Uterus (tissue), 4 donors: ENCODE measurements around the gene ATF5. TPM values are rescaled to one million over a fixed set of nuclear protein-coding genes. Genes with fewer than 3 reads are reported as not detected.

Experiments used
- DNase-seq, 2 donors: peaks; one replicate each; pipeline ENCODE4 v3.0.0-alpha.2; 2019 to 2020
- H3K27ac ChIP-seq, 2 donors: fragments of 200-600 bp; sonication (generic); 1 replicate in 1 of 2; 2 replicates in 1 of 2; pipeline ENCODE4 v1.5.1; 2016 to 2018
- H3K27me3 ChIP-seq, 2 donors: fragments of 200-600 bp; sonication (generic); one replicate each; pipeline ENCODE4 v1.5.1; 2018 to 2019; ENCODE audit warnings: control low read depth in 1 of 2
- H3K36me3 ChIP-seq, 2 donors: fragments of 200-600 bp; sonication (generic); one replicate each; pipeline ENCODE4 v1.5.1; 2019; ENCODE audit warnings: control low read depth in 1 of 2
- H3K4me1 ChIP-seq, 2 donors: fragments of 200-600 bp; sonication (generic); one replicate each; pipeline ENCODE4 v1.5.1; 2018 to 2019; ENCODE audit warnings: control low read depth in 1 of 2
- H3K4me3 ChIP-seq, 2 donors: fragments of 200-600 bp; sonication (generic); 1 replicate in 1 of 2; 2 replicates in 1 of 2; pipeline ENCODE4 v1.5.1; 2018 to 2019; ENCODE audit warnings: mild to moderate bottlenecking in 1 of 2
- H3K9me3 ChIP-seq, 2 donors: fragments of 200-600 bp; sonication (generic); one replicate each; pipeline ENCODE4 v1.5.1; 2019; ENCODE audit warnings: control low read depth in 1 of 2
- CTCF ChIP-seq, 4 experiments: fragments of 200-600 bp in 2 of 4; fragments of 450-650 bp in 2 of 4; sonication (generic) in 2 of 4; IDR thresholded peaks; one replicate each; pipeline ENCODE4 v1.5.1; 2016 to 2019; ENCODE audit warnings: antibody characterized with exemption in 4 of 4, mild to moderate bottlenecking in 2 of 4, moderate library complexity in 1 of 4
- POLR2A ChIP-seq, 2 donors: fragments of 450-650 bp; IDR thresholded peaks; one replicate each; pipeline ENCODE4 v1.6.1; 2016; ENCODE audit warnings: antibody characterized with exemption in 2 of 2, mild to moderate bottlenecking in 1 of 2, moderate library complexity in 1 of 2
- intact Hi-C: fragments of 100-400 bp; cut with DNase I; formaldehyde crosslinking; loops from one replicate; pipeline ENCODE4 v1.15.1; 2023; ENCODE audit warnings: low total_unique reads
- total RNA-seq, 4 donors: library from RNA; depleted of rRNA in 3 of 4; stranded (reverse); fragments of >200 nt in 3 of 4; gene quantifications; one replicate each; pipeline versions ENCODE4 v1.1.0 to v1.2.4, GENCODE V29; 2014 to 2023
- donor health status: DM: yes; HTN: yes; CAD: no.

ATF5 gene
- total RNA-seq, 4 donors from 2014 or later: 2.1 to 10.0 (median 3.6) TPM; not detected in 1

DNA sequence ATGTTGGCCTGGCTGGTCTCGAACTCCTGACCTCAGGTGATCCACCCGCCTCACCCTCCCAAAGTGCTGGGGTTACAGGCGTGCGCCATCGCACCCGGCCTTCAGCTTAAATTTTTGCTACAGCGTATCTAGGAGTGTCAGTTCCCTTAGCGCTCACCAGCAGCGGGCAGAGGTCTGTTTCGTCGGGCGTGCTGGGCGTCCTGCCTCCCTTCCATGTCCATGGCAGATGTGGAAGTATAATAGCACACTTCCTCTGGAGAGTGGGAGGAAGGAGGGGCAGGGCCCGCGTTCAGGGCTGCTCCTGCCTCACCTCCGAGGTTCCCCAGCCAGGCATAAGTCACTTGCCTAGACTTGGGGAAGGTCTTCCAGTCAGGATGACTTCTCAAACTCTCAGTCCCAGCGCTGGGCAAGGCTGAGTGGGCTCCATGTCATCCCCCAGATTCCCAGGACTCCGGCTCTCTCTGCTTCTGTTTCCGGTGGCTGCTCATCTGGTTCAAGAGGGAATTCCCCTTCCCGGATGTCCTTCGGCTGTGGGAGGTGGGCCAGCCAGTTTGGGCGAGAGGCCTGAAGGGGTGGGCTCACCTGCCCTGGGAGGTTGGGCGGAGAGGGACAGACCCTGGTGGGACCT is 41.9 kb upstream of the ATF5 start:
- intact Hi-C loops: no loop called here
- Histone ChIP-seq H3K4me1 (no peaks in the 10 kb centered on the region), H3K27me3 (no peaks in the 10 kb centered on the region), H3K4me3 (no peak overlapping the region), H3K9me3 (no peaks in the 10 kb centered on the region), H3K27ac (no peak overlapping the region), H3K36me3 (no peaks in the 10 kb centered on the region)
- TF ChIP-seq POLR2A (IDR thresholded peaks at IDR 0.05) (no peak), CTCF (IDR thresholded peaks at IDR 0.05) (no peak)
- peak in 1 of 2 donors; percentile 7 for DNase-seq

DNA sequence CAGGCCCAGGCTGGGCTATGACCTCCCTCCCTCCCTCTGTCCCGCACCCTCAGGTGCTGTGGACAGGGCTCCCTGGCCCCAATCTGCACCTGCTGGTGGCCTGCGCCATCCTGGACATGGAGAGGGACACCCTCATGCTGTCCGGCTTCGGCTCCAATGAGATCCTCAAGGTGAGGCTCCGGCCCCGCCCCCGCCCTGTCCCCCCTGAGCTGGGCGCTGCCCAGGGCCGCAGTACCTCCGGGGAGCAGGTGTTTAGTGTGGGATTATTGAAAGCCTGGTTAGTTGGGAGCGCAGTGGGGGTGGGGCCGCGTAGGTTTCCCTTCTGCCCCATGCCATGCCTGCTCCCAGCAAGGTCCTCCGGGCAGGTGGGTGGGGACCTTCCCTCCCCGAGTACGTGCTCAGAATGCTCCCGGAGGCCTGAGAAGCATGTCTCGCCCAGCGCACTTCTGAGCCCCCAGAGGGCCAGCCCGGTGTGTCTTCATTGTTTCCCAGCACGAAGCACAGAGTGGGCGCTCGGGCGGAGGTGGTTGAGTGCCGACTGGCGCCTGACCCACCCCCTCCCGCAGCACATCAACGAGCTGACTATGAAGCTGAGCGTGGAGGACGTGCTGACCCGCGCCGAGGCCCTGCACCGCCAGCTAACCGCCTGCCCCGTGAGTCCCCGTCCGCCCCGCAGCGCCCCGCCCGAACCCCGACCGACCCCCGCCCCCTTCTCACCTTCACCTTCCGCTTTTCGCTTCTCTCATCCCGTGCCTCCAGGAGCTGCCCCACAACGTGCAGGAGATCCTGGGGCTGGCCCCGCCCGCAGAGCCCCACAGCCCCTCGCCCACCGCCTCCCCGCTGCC is 41.1 kb upstream of the ATF5 start:
- no peaks in the 10 kb centered on the region for H3K27me3 ChIP-seq
- H3K4me1 ChIP-seq: no peaks in the 10 kb centered on the region
- no peaks in the 10 kb centered on the region for H3K9me3 ChIP-seq
- no peak overlapping the region for H3K27ac ChIP-seq
- no peak for DNase-seq
- TF ChIP-seq CTCF (IDR thresholded peaks at IDR 0.05): no peak
- TF ChIP-seq POLR2A (IDR thresholded peaks at IDR 0.05): no peak
- no peak overlapping the region for H3K4me3 ChIP-seq
- intact Hi-C loops: no loop called here
- H3K36me3 ChIP-seq: no peaks in the 10 kb centered on the region

- no peak for TF ChIP-seq CTCF (IDR thresholded peaks at IDR 0.05)
- TF ChIP-seq POLR2A (IDR thresholded peaks at IDR 0.05): no peak
These were observed 40.5 kb upstream of the ATF5 start for GRCh38 chr19:49888510-49888824.

GRCh38 chr19:49889038-49889686 is 39.8 kb upstream of the ATF5 start:
- no peaks in the 10 kb centered on the region for H3K27me3 ChIP-seq
- H3K4me3 ChIP-seq: no peak overlapping the region
- TF ChIP-seq POLR2A (IDR thresholded peaks at IDR 0.05) (no peak), CTCF (IDR thresholded peaks at IDR 0.05) (no peak)
- no peak overlapping the region for H3K27ac ChIP-seq
- DNase-seq: no peak
- H3K36me3 ChIP-seq: no peaks in the 10 kb centered on the region
- intact Hi-C loops: no loop called here
- H3K9me3 ChIP-seq: no peaks in the 10 kb centered on the region
- no peaks in the 10 kb centered on the region for H3K4me1 ChIP-seq

More at GRCh38 chr19:49888510-49888824, 40.5 kb upstream of the ATF5 start:
- intact Hi-C loops: no loop called here
- H3K4me1 ChIP-seq: no peaks in the 10 kb centered on the region
- no peaks in the 10 kb centered on the region for H3K9me3 ChIP-seq
- H3K36me3 ChIP-seq: no peaks in the 10 kb centered on the region
- no peak overlapping the region for H3K27ac ChIP-seq
- no peak for DNase-seq
- H3K27me3 ChIP-seq: no peaks in the 10 kb centered on the region
- no peak overlapping the region for H3K4me3 ChIP-seq
